HepG2 (cell line): Measurements from ENCODE around the gene IFITM10. TPM values are rescaled to one million over a fixed set of nuclear protein-coding genes. Genes with fewer than 3 reads are reported as not detected.

Experiments
- ATAC-seq: fragments of 200-7000 bp; cut with Tn5 transposase; 3 replicates; pipeline ENCODE4 v1.9.1; 2020; ENCODE audit warnings: mild to moderate bottlenecking, moderate library complexity
- BruUV-seq: library from RNA; stranded (reverse); fragments of 400-500 nt; replicated peaks from 2 replicates; lab custom pipeline; 2021; lab: Mats Ljungman, UMichigan
- CTCF ChIA-PET: fragments of 300-600 bp; formaldehyde crosslinking; extraction: SDS; loops from one replicate; lab custom pipeline; 2021; ENCODE audit warnings: low total read pairs, inconsistent platforms, low intra/inter-chr PET ratio; lab: Yijun Ruan, JAX
- POLR2A ChIA-PET: fragments of 350-600 bp; sonication (Branson Sonifier 250); formaldehyde crosslinking; loops from one replicate; lab custom pipeline; 2020; ENCODE audit warnings: antibody characterized with exemption, inconsistent platforms; lab: Yijun Ruan, JAX
- DNase-seq: peaks from one replicate; pipeline ENCODE4 v3.0.0-alpha.2; 2015; ENCODE audit warnings: low spot score
- FAIRE-seq: peaks from 3 replicates; lab custom pipeline; 2011; peaks lifted over from hg19 to GRCh38; lab: Jason Lieb, UNC
- H2AFZ ChIP-seq: one replicate; pipeline ENCODE4 v1.6.1; 2011; ENCODE audit warnings: low read length, inconsistent platforms
- H3K27ac ChIP-seq: fragments of 300-600 bp; 3 replicates; pipeline ENCODE4 v1.8.0; 2011; ENCODE audit warnings: mixed run types, mild to moderate bottlenecking, mixed read lengths, low read length, inconsistent platforms; ENCODE audit not compliant: insufficient read depth; ENCODE audit errors: extremely low read length
- H3K27me3 ChIP-seq, 2 experiments: fragments of 200-600 bp in 1 of 2; 2 replicates in 1 of 2; 3 replicates in 1 of 2; pipeline versions ENCODE4 v1.6.0 to v1.8.0; 2011; ENCODE audit warnings: low read length in 2 of 2, mild to moderate bottlenecking in 2 of 2, moderate library complexity in 2 of 2, inconsistent platforms in 1 of 2; ENCODE audit not compliant: insufficient read depth in 2 of 2, control insufficient read depth in 1 of 2
- H3K36me3 ChIP-seq, 2 experiments: fragments of 200-600 bp in 1 of 2; replicated peaks in 1 of 2; 2 replicates in 1 of 2; 3 replicates in 1 of 2; pipeline versions ENCODE4 v1.5.1 to v1.8.0; 2011; ENCODE audit warnings: low read length in 2 of 2, inconsistent platforms in 1 of 2; ENCODE audit not compliant: insufficient read depth in 2 of 2, control insufficient read depth in 1 of 2
- H3K4me1 ChIP-seq: 2 replicates; pipeline ENCODE4 v1.5.1; 2012; ENCODE audit warnings: low read length, inconsistent platforms; ENCODE audit not compliant: insufficient read depth
- H3K4me2 ChIP-seq: 2 replicates; pipeline ENCODE4 v1.6.0; 2011; ENCODE audit warnings: low read depth, low read length, inconsistent platforms
- H3K4me3 ChIP-seq, 3 experiments: fragments of 200-600 bp in 1 of 3; sonication (generic), shearing (Covaris generic) in 1 of 3; replicated peaks in 1 of 3; 2 replicates each; pipeline ENCODE4 v1.5.1; 2011 to 2016; ENCODE audit warnings: low read length in 3 of 3, inconsistent platforms in 2 of 3, low read depth in 2 of 3, mild to moderate bottlenecking in 2 of 3, control low read depth in 1 of 3, mixed read lengths in 1 of 3; ENCODE audit not compliant: insufficient read depth in 1 of 3
- H3K79me2 ChIP-seq: one replicate; pipeline ENCODE4 v1.6.1; 2011; ENCODE audit warnings: low read length, inconsistent platforms; ENCODE audit not compliant: insufficient read depth
- H3K9ac ChIP-seq: 2 replicates; pipeline ENCODE4 v1.6.0; 2011; ENCODE audit warnings: mild to moderate bottlenecking, low read depth, low read length, inconsistent platforms; ENCODE audit not compliant: insufficient read depth
- H3K9me3 ChIP-seq: 2 replicates; pipeline ENCODE4 v1.5.1; 2012; ENCODE audit warnings: mild to moderate bottlenecking, low read length
- H4K20me1 ChIP-seq: 2 replicates; pipeline ENCODE4 v1.6.0; 2011; ENCODE audit warnings: inconsistent platforms, mild to moderate bottlenecking, low read length, moderate library complexity; ENCODE audit not compliant: insufficient read depth
- HCFC1 ChIP-seq: fragments of 150-350 bp; IDR thresholded peaks from 2 replicates; pipeline ENCODE4 v1.6.1; 2014; ENCODE audit warnings: low read depth, low read length
- HNRNPH1 ChIP-seq: fragments of 200-400 bp; formaldehyde crosslinking; optimal IDR thresholded peaks from 2 replicates; pipeline ENCODE3; 2017; ENCODE audit warnings: mild to moderate bottlenecking, low read depth, low read length
- MLXIP ChIP-seq: sonication (generic); formaldehyde crosslinking; IDR thresholded peaks from 2 replicates; pipeline ENCODE4 v1.9.0; 2021; ENCODE audit warnings: missing genetic modification reagents, borderline replicate concordance
- PHF20 ChIP-seq: sonication (generic); formaldehyde crosslinking; IDR thresholded peaks from 2 replicates; pipeline ENCODE4 v1.5.0; 2020; ENCODE audit warnings: mild to moderate bottlenecking, missing genetic modification reagents
- ZNF569 ChIP-seq: sonication (generic); formaldehyde crosslinking; IDR thresholded peaks from 2 replicates; pipeline ENCODE4 v1.5.0; 2020; ENCODE audit warnings: mild to moderate bottlenecking, missing genetic modification reagents, moderate library complexity, borderline replicate concordance
- ZNF644 ChIP-seq: IDR thresholded peaks from 2 replicates; pipeline ENCODE4 v1.6.1; 2016; ENCODE audit warnings: low read depth
- ZNF839 ChIP-seq: sonication (generic); formaldehyde crosslinking; IDR thresholded peaks from 2 replicates; pipeline ENCODE4 v1.4.0; 2020; ENCODE audit warnings: missing genetic modification reagents, mild to moderate bottlenecking, borderline replicate concordance
- ZNF879 ChIP-seq: sonication (generic); formaldehyde crosslinking; IDR thresholded peaks from 2 replicates; pipeline ENCODE4 v1.8.1; 2023; ENCODE audit warnings: missing genetic modification reagents
- WGBS: methylation state at CpG from one replicate; pipeline ENCODE4 v1.1.6; 2017; ENCODE audit warnings: low lambda C conversion rate; 5-methylcytosine and 5-hydroxymethylcytosine counted together
- in situ Hi-C: cut with HindIII; loops from 2 replicates; pipeline ENCODE4 v1.10.0; 2017; ENCODE audit warnings: low pct_unique_long_range_greater_than_20kb; ENCODE audit not compliant: extremely low pct_ligation_motif_present
- intact Hi-C: fragments of 100-400 bp; cut with micrococcal nuclease; formaldehyde crosslinking; loops from one replicate; pipeline ENCODE4 v1.10.0; 2022; ENCODE audit not compliant: unreplicated experiment
- polyA plus RNA-seq, 8 experiments: library from polyadenylated mRNA; depleted of rRNA in 3 of 8; stranded (reverse) in 7 of 8; unstranded in 1 of 8; fragments of >200 nt; fragmentation: Illumina TruSeq in 4 of 8; extraction: Trizol in 4 of 8; gene quantifications; 2 replicates each; pipeline versions ENCODE4 v1.2.1 to v1.2.3, GENCODE V29; 2011 to 2016; ENCODE audit warnings: low read depth in 4 of 8, missing spikeins in 1 of 8, mixed read lengths in 1 of 8; ENCODE audit not compliant: insufficient read depth in 1 of 8
- total RNA-seq, 5 experiments: library from RNA; depleted of rRNA; stranded (reverse); fragments of >200 nt; fragmentation: Illumina TruSeq; extraction: Trizol; gene quantifications; 2 replicates each; pipeline ENCODE4 v1.2.3, GENCODE V29; 2016; ENCODE audit warnings: low read depth in 1 of 5

Gene IFITM10
- total and polyA plus RNA-seq, 2 of the 13 experiments (the other 11 are each of a cell fraction or from before 2014, with no cell fraction given) = 0.09 to 0.13 TPM

GRCh38 chr11:1708716-1709115 lies 41.7 kb downstream of the IFITM10 start:
- no peak for FAIRE-seq

More at GRCh38 chr11:1708716-1709115, 41.7 kb downstream of the IFITM10 start:
- Histone ChIP-seq H3K27me3 (peaks cover 5 to 26% of the 10 kb centered on the region in 2 experiments; a peak in 3 of 5 replicates), H3K9me3 (no peaks in the 10 kb centered on the region), H3K9ac (no peak overlapping the region), H3K4me1 (no peaks in the 10 kb centered on the region), H3K27ac (no peak overlapping the region), H3K79me2 (no peaks in the 10 kb centered on the region), H4K20me1 (no peaks in the 10 kb centered on the region), H3K4me2 (no peak overlapping the region), H3K36me3 (no peaks in the 10 kb centered on the region), H3K4me3 (no peak overlapping the region), H2AFZ (no peak overlapping the region)
- in situ Hi-C loops = no loop called here
- intact Hi-C loops = loop anchor here (5.0 kb wide), 1 partner anchor 124 kb away; the partner anchor contains the start of gene SYT8
- no peak for ATAC-seq
- TF ChIP-seq ZNF839 (CRISPR knock-in tag) (no peak), HCFC1 (no peak), MLXIP (CRISPR knock-in tag) (no peak), ZNF569 (CRISPR knock-in tag) (no peak), ZNF879 (CRISPR knock-in tag) (no peak), PHF20 (CRISPR knock-in tag) (no peak), ZNF644 (no peak), HNRNPH1 (no peak)
- CTCF ChIA-PET = no interaction called here
- 68% methylated on average over 10 of the region's 10 CpGs for WGBS
- DNase-seq = no peak
- POLR2A ChIA-PET = no interaction called here
- no TSS peak for BruUV-seq
